ENCODE results near the gene SPATA16. TPM values are rescaled to one million over a fixed set of nuclear protein-coding genes. Genes with fewer than 3 reads are reported as not detected.

Gene SPATA16
- total and polyA plus RNA-seq, 2 experiments from 2014 or later, result not detected

- Histone ChIP-seq H3K27me3 (no peaks in the 10 kb centered on the region), H2AFZ (no peak overlapping the region), H3K4me3 (no peak overlapping the region), H3K4me2 (no peak overlapping the region), H4K20me1 (ENCODE audit: insufficient read depth, poor library complexity, severe bottlenecking) (no peaks in the 10 kb centered on the region), H3K79me2 (no peaks in the 10 kb centered on the region), H3K9me2 (replicated peaks; ENCODE audit: insufficient read depth) (no peaks in the 10 kb centered on the region), H3K4me1 (ENCODE audit: insufficient read depth) (no peaks in the 10 kb centered on the region), H3K9me3 (ENCODE audit: low read depth) (no peaks in the 10 kb centered on the region), H3K36me3 (replicated peaks; ENCODE audit: insufficient read depth, low read depth) (no peaks in the 10 kb centered on the region), H3K27ac (no peak overlapping the region)
- TF ChIP-seq EZH2 (IDR thresholded peaks at IDR 0.05; ENCODE audit: borderline replicate concordance), result no peak
- TF ChIP-seq EZH2phosphoT487 (IDR thresholded peaks at IDR 0.05; ENCODE audit: low read depth, severe bottlenecking, unreplicated experiment), result no peak
- TF ChIP-seq CTCF (IDR thresholded peaks at IDR 0.05; ENCODE audit: poor library complexity), result no peak
- DNase-seq (ENCODE audit: low spot score), result no peak
These were observed 293.7 kb downstream of the SPATA16 start for GRCh38 chr3:172847292-172847691.

- H3K9me2 ChIP-seq (replicated peaks; ENCODE audit: insufficient read depth), result no peaks in the 10 kb centered on the region
- H3K27ac ChIP-seq, result no peak overlapping the region
- no peak for DNase-seq (ENCODE audit: low spot score)
- no peak overlapping the region for H3K4me2 ChIP-seq
- no peaks in the 10 kb centered on the region for H3K4me1 ChIP-seq (ENCODE audit: insufficient read depth)
- H4K20me1 ChIP-seq (ENCODE audit: insufficient read depth, poor library complexity, severe bottlenecking), result no peaks in the 10 kb centered on the region
- no peaks in the 10 kb centered on the region for H3K9me3 ChIP-seq (ENCODE audit: low read depth)
- H3K36me3 ChIP-seq (replicated peaks; ENCODE audit: insufficient read depth, low read depth), result no peaks in the 10 kb centered on the region
- no peaks in the 10 kb centered on the region for H3K27me3 ChIP-seq
- TF ChIP-seq EZH2phosphoT487 (IDR thresholded peaks at IDR 0.05; ENCODE audit: low read depth, severe bottlenecking, unreplicated experiment) (no peak), EZH2 (IDR thresholded peaks at IDR 0.05; ENCODE audit: borderline replicate concordance) (no peak), CTCF (IDR thresholded peaks at IDR 0.05; ENCODE audit: poor library complexity) (no peak)
- WGBS (ENCODE audit: low lambda C conversion rate, missing lambda C conversion rate), result 69% methylated on average over 2 of the region's 2 CpGs
- H3K4me3 ChIP-seq, result no peak overlapping the region
- no peaks in the 10 kb centered on the region for H3K79me2 ChIP-seq
- H2AFZ ChIP-seq, result no peak overlapping the region
These were observed 294.3 kb downstream of the SPATA16 start for GRCh38 chr3:172846706-172847105.

- Histone ChIP-seq H3K9me3 (ENCODE audit: low read depth) (no peaks in the 10 kb centered on the region), H3K4me3 (no peak overlapping the region), H3K27ac (no peak overlapping the region), H3K9me2 (replicated peaks; ENCODE audit: insufficient read depth) (no peaks in the 10 kb centered on the region), H3K27me3 (no peaks in the 10 kb centered on the region), H2AFZ (no peak overlapping the region), H3K36me3 (replicated peaks; ENCODE audit: insufficient read depth, low read depth) (no peaks in the 10 kb centered on the region), H3K79me2 (no peaks in the 10 kb centered on the region), H3K4me2 (no peak overlapping the region), H3K4me1 (ENCODE audit: insufficient read depth) (no peaks in the 10 kb centered on the region), H4K20me1 (ENCODE audit: insufficient read depth, poor library complexity, severe bottlenecking) (no peaks in the 10 kb centered on the region)
- TF ChIP-seq EZH2phosphoT487 (IDR thresholded peaks at IDR 0.05; ENCODE audit: low read depth, severe bottlenecking, unreplicated experiment) (no peak), EZH2 (IDR thresholded peaks at IDR 0.05; ENCODE audit: borderline replicate concordance) (no peak), CTCF (IDR thresholded peaks at IDR 0.05; ENCODE audit: poor library complexity) (no peak)
- 63% methylated on average over 4 of the region's 4 CpGs for WGBS (ENCODE audit: low lambda C conversion rate, missing lambda C conversion rate)
- DNase-seq (ENCODE audit: low spot score), result no peak
These were observed 294.9 kb downstream of the SPATA16 start for GRCh38 chr3:172846103-172846561.

- no peaks in the 10 kb centered on the region for H4K20me1 ChIP-seq (ENCODE audit: insufficient read depth, poor library complexity, severe bottlenecking)
- H3K9me2 ChIP-seq (replicated peaks; ENCODE audit: insufficient read depth), result no peaks in the 10 kb centered on the region
- H3K27ac ChIP-seq, result no peak overlapping the region
- no peak for TF ChIP-seq CTCF (IDR thresholded peaks at IDR 0.05; ENCODE audit: poor library complexity)
- TF ChIP-seq EZH2phosphoT487 (IDR thresholded peaks at IDR 0.05; ENCODE audit: low read depth, severe bottlenecking, unreplicated experiment), result no peak
- TF ChIP-seq EZH2 (IDR thresholded peaks at IDR 0.05; ENCODE audit: borderline replicate concordance), result no peak
- WGBS (ENCODE audit: low lambda C conversion rate, missing lambda C conversion rate), result 25% methylated on average over 4 of the region's 4 CpGs
- DNase-seq (ENCODE audit: low spot score), result no peak
- no peaks in the 10 kb centered on the region for H3K36me3 ChIP-seq (replicated peaks; ENCODE audit: insufficient read depth, low read depth)
- no peak overlapping the region for H2AFZ ChIP-seq
- H3K4me2 ChIP-seq, result no peak overlapping the region
- H3K79me2 ChIP-seq, result no peaks in the 10 kb centered on the region
- H3K27me3 ChIP-seq, result no peaks in the 10 kb centered on the region
- H3K9me3 ChIP-seq (ENCODE audit: low read depth), result no peaks in the 10 kb centered on the region
- H3K4me1 ChIP-seq (ENCODE audit: insufficient read depth), result no peaks in the 10 kb centered on the region
- no peak overlapping the region for H3K4me3 ChIP-seq
These were observed 296.6 kb downstream of the SPATA16 start for GRCh38 chr3:172844428-172844827.
